SW480 (cell line): Measurements from ENCODE around the gene SLC10A3.
A peak's percentile ranks its signal among the peaks of the same experiment; 100 is the strongest.

Source experiments
- DNase-seq: peaks from one replicate; pipeline ENCODE4 v3.0.0-alpha.2; 2016; ENCODE audit warnings: low spot score

SLC10A3 gene, protein sequence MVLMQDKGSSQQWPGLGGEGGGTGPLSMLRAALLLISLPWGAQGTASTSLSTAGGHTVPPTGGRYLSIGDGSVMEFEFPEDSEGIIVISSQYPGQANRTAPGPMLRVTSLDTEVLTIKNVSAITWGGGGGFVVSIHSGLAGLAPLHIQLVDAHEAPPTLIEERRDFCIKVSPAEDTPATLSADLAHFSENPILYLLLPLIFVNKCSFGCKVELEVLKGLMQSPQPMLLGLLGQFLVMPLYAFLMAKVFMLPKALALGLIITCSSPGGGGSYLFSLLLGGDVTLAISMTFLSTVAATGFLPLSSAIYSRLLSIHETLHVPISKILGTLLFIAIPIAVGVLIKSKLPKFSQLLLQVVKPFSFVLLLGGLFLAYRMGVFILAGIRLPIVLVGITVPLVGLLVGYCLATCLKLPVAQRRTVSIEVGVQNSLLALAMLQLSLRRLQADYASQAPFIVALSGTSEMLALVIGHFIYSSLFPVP

DNA sequence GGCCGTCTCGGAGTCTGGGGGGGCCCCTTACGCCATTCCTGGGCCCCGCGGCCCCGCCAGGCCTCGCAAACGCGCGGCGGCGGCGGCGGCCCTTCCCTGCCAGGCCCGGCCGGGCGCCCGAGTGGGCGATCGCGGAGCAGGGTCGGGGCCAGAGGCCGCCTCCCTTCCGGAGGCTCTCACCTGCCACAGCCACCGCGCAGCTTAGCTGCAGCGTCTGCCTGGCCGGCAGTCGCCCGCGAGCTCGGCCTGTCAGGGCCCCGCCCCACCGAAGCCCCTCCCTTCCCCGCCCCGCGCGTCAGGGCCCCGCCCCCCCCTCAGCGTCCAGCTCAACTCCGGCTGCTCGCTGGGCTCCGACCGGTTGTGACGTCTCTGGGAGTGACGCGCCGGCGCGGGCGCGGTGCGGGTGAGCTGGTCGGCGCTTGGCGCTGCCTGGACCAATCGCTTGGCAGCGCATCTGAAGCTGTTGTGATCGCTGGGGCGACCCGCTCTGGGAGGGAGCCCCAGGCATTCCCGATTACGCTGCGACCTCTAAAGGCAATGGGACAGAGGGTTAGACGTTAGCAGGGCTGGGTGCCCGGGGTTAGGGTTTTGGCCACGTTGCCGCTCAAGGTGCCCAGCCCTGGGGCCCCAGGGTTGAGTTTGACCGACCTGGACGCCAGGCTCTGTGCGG, at the start of gene SLC10A3:
TSS of gene SLC10A3 (minus strand) at position 216 of the 670 bp plus-strand sequence. CDS start 1,689 bp downstream, outside the sequence.
- peak; percentile 92 for DNase-seq

DNA sequence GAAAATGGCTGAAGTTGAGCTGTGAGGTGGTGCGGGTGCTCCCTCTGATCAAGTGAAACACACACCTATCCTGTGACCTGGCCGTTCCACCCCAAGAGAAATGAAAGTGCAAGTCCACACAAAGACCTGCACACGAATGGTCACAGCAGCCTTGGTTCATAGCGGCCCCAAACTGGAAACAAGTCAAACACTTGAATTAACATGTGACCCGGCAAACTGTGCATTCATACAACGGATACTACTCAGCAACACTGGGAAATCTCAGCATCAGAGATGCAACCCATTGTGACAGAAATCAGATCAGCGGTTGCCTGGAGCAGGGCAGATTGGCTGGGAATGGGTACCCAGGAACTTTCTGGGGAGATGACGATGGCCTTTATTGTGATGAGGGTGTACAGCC, 48.6 kb upstream of the SLC10A3 start:
- DNase-seq = no peak

DNA sequence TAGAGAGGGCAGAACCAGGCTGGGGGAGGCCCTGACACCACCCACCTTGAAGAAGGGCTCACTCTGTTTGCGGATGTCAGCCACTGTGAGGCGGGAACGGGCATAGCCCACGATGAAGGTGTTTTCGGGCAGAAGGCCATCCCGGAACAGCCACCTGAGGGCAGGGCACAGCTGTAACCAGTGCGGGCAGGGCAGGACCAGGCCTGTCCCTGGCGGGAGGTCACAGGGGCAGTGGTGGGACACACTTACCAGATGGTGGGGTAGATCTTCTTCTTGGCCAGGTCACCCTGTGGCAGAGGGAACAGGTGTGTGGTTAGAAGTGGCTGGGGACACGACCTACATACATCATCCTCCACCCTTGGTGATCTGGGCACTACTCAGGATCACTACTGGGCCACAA, 45.5 kb upstream of the SLC10A3 start:
- DNase-seq = no peak

DNA sequence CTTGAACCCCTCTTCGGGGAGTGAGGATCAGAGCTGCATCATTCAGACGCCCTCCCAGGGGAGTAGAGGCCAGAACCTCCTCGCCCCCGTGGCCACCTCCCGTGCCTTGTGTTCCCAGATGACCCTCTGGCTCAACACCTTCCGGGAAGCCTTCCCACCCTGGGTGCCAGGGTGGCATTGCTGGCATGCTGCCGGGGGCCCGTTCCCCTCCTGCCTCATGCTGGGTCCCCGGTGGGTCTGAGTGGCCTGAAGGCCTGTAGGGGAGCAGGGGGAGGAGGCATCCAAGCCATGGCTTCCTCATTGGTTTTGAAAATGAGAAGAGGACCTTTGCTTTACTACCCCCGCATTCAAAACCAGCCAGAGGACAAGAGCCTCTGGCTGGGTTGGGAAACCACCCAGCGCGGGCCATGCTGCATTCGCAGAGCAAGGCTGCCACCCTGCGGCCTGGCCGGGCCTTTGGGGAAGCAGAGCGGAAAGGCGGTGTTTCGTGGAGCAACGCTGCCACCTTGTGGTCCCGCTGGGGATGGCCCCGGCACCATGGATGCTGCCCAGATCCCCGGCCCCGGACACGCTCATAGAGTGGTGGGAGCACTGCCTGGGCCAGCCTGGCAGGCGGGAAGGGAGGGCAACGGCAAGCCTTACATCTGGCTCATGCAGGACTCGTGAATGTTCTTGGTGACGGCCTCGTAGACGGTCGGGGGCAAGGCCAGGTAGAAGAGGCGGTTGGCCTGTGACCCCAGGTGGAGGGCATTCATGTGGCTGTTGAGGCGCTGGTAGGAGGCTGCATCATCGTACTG, 44.3 kb upstream of the SLC10A3 start:
- DNase-seq = peak; percentile 73

DNA sequence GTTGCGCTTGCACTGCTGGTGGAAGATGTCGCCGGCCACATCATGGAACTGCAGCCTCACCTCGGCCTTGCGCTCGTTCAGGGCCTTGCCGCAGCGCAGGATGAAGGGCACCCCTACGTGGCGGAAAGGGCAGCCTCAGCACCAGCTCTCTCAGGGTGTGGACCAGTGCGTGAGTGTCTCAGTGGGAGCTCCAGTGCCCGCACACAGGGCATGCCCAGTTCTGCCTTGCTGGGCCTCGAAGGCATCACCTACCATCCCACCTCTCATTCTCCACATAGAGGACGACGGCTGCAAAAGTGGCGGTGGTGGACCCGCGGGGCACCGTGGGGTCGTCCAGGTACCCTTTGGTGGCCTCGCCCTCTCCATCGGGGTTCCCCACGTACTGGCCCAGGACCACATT, 42.3 kb upstream of the SLC10A3 start:
- no peak for DNase-seq

DNA sequence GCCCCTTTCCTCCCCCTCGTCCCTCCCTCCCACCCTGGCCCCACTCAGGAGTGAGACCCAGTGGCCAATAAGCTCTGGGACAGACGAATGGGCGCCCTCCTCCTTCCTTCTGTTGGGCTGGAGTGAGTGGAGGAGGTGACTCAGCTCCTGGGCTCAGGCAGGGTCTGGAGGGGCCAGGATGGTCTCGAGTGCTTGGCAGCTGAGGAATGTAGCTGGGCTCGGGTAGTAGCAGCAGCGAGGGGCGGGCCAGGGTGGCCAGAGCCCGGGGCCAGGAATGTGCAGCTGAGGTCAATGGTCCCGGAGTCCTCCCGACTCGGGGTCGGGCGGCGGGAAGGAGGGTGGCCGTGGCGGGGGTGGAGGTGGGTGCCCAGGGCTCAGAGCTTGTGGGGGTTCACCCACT, 41.2 kb upstream of the SLC10A3 start:
- DNase-seq = no peak

DNA sequence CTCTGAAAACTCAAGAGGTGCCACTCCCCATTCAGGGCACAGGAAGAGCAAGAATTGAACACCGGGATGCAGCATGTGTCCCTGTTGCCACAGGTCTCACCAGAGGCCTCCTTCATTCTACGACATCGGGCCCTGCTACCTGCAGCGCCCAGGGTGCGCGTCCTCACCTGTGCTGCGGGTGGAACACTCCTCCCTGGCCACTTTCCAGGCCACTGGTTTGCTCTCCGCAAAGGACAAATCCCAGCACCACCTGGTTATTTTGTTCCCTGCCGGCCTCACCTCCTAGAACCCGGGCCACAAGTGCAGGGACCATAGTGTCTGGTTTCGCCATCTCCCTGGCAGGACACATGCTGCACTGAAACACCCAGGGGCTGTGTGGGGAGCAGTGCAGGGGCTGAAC, 39.9 kb upstream of the SLC10A3 start:
- DNase-seq = no peak

DNA sequence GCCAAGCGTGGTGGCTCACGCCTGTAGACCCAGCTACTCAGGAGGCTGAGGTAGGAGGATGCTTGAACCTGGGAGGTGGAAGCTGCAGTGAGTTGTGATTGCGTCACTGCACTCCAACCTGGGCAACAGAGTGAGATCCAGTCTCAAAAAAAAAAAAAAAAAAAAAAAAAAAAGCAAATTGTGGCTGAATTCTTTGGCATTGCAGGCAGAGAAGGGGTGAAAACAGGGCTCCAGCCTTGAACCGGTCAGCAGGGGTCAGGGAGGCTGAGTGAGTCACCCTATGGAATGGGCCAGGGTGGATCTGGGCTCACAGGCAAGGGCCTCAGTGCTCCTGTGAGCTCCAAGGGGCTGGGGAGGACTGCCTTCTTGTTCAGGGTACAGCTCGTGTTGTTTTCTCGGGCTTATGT, 38.8 kb upstream of the SLC10A3 start:
- no peak for DNase-seq

DNA sequence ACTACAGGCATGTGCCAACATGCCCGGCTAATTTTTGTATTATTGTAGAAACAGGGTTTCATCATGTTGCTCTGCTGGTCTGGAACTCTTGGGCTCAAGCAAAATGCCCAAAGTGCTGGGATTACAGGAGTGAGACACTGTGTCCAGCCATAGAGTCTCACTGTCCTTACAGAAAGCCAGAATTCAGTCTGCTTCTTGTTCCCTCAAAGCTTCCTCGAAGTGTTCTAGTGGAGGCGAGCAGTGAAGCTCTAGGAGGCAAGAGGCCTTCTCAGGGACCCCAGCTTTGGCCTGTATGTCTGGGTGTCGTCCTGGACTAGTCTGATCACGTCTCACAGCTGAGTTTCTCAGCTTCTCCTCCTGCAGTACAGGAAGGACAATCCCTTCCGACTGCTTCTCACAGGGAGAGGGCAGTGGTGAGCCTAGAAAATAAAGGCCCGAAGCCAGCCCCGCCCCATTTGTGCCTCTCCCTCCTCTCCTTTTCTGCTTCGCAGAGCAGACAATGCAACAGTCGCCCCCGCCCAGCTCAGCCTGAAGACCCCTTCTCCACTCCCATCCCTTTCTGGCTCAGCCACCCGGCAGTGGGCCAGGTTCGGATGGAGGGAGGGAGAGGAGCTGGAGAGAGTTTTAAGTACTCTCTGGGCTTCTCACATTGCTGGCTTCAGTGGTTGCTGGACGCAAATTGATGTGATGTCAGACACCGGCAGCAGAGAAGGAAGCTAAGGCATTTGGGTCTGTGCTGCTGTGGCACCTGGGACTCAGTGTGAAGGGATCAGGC, 36.7 kb upstream of the SLC10A3 start:
- DNase-seq = peak; percentile 73

DNA sequence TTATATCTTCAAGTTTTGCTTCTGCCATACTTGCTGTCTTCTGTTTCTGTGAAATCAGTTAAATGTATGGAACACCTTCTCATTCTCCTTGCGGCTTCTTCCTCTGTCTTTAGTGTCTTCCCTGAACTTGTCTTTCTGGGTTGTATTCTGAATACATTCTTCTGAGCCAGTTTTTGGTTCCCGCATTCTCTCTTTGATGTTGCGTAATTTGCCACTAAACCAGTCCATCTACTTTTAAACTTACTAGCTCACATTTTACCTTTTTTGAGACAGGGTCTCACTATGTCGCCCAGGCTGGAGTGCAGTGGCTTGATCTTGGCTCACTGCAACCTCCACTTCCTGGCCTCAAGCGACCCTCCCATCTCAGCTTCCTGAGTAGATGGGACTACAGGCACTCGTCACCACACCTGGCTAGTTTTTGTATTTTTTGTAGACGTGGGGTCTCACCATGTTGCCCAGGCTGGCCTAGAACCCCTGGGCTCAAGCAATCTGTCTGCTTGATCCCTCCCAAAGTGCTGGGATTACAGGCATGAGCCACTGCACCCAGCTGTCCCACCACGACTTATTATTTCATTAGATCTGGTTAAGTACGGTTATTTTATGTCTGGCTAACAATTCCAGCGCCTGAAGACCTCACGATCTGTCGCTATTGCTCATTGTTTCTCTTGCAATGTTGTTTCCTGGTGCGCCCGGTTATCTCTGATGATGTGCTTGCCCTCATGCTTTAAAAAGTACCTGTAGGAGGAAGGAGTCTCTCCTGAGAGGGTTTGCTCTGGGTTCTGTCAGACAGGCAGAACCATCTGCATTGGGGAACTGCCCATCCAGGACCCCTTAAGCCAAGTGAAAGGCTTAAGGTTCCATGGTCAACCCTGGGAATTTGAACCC, 35.4 kb upstream of the SLC10A3 start:
- no peak for DNase-seq

DNA sequence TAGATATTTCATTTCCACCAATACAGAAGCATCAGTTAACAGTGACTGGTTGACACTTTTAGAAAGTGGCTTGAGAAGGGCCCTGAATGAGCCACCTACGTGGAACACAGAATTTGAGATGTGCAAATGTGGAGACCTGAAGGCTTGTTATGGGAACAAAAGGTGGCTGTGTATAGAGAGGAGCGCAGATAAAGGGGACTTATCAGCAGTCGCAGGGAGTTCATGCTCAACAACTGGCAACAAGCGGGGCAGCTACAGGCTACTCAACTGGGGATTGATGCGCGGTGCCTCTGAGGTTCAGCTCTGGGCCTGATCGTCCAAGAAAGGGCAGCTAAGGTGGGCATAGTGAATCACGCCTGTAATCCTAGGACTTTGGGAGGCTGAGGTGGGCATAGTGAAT, 29.0 kb upstream of the SLC10A3 start:
- no peak for DNase-seq

DNA sequence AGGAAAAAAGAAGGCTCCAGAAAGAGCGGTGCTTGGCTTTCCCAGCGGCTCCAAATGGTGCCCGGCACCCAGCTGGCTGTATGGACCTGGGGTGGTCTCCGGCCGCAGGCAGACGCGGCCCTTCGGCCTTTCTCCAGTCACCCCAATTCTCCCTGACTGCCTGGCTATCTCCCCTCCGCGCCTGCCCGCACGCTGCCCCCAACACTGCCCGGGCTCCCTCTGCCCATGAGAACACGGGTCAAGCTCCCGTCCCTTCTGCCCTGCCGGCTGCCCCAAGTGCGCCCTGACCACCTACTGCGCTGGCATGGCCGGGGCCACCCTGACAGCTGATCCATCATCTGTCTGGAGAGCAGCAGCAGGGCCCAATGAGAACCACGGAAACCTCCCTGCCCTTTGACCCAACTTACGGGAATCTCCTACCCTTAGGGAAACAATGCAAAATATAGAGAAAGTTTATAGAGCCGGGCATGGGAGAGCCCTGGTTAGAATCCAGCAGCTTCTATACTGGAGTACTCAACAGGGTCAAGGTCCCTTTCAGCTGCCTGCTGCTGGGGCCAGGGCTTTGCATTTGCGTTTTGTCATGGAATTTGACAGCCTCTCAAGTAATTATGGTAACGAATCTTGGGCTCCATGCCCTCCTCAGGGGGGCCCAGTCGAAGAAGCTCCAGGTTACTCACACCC, 26.8 kb upstream of the SLC10A3 start:
- no peak for DNase-seq

DNA sequence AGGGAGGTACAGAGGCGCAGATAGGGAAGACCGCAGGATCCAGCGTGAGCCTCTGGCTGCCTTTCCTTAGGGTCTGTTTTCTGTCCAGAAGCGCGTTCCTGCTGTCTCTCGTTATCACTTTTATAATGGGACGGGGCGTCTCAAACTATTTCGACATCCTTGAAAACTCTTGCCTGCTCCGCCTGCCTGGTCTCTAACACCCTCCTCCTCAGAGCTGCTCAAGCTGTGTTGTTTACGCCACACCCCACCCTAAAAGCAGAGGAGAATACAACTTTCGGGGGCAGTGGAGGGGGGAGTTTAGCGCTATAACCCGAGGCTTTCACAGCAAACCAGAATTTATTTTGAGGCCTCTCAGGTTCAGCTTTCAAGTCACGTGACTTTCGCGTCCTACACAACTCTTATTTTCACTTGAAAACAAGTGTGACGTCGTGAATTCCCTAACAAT, 26.2 kb upstream of the SLC10A3 start:
- DNase-seq = no peak

DNA sequence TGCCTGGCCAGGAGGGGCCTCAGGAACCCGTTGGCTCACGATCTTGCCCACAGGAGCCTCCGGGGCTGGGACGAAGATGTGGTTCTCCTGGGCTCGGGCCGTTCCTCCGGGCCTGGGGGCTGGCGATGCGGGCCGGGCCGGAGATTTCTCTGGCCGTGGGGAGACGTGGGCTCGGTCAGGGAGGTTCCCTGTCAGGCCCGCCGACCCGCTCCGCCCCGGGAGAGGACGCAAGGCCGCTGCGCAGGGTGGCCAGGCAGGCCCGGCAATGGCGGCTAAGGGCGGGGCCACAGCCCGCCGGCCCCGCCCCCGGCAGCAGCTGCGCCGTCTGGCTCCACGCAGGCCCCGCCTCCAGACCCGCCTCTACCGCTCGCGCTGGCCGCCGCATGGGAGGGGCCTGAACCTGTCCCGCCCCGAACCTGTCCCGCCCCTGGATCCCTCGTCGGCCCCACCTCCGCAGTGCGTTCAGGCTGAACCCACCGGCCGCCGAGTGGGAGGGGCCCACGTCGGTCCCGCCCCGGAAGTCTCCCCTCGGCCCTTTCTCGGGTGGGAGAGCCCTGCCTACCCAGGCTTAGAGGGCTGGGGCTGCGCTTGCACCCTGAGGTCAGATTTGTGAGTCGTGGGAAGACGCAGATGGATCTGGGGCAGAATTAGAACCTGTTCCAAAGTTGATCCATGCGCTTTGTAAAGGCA, 25.7 kb upstream of the SLC10A3 start, which contains the start of gene FAM3A:
TSS of gene FAM3A (minus strand) at position 267 of the 690 bp plus-strand sequence. CDS start 460 bp downstream, outside the sequence.
- peak; percentile 85 for DNase-seq

DNA sequence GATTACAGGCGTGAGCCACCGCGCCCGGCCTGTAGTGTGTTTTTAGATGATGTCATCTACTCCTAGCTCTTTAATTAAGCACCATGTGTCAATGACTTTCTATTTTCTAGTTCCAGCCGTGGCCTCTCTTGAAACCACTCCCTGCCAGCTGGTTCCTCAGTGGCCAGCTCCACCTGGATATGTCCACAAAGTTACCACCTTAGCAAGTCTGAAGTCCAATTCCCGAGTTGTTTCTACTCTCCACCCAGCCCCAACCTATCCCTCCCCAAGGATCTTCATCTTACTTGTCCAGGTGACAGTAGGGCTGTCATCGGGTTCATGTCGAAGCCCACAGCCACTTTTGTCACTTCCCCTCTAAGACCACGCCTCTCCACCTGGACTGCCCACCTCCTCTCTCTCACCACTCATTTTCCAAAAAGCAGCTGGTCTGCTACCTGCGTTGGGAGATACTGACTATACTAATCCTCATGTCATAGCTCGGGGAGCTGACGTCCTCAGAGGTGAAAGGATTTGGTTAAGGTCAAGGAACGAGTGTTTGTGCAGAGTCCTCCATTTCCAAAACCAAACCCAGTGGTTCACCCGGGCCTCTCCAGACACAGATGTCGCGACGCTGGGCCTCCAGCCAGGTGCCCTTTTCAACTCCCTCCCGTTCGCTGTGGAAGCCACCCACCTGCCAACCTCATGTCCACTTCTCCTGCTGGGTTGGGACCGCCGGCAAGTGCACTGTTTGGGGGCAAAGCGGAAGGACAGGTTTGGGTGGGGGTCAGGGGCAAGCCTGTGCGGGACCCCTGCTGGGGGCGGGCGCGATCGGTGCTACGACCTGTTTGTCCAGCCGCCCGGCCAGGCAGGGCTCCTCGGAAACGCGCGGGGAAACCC, 24.9 kb upstream of the SLC10A3 start:
- no peak for DNase-seq

DNA sequence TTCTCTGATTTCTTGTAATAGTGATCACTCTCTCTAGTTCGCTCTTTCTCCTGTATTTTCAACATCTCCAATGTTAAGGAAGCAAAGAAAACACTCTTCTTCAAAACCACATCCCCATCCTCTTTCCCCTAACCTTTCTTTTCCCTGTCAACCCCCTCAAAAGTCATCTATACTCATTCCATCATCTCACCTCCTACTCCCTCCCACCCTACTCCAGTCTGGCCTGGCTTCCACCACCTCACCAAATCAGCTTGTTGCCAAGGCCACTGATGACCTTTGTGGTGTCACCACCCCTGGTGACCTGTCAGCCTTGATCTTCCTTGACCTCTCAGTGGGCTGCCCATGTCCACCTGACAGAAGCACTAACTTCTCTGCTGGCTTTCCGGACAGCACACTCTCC, 23.3 kb upstream of the SLC10A3 start:
- no peak for DNase-seq

DNA sequence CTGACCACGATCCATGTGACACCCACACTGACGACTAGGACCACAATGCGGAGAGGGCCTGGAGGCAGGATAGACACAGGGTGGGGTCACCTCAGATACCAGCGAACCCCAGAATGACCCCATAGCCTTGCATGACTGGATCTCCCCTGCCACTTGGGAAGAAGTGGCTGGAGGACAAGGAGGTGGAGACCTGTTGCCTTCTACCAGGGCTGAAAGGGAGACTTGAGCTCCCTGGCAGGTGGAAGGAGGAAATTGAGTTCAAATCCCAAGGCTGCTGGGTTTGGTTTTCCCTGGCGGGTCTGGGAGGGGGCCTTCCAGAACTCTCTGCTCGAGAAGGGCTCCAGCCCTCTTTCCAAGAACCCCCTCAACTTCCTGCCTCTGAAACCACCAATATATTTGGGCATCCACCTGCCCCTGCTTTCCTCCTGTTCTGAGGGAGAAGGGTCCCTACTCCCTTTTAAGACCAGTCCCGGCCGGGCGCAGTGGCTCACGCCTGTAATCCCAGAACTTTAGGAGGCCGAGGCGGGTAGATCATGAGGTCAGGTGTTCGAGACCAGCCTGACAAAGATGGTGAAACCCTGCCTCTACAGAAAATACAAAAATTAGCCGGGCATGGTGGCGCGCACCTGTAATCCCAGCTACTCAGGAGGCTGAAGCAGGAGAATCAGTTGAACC, 22.6 kb upstream of the SLC10A3 start:
- DNase-seq = no peak

DNA sequence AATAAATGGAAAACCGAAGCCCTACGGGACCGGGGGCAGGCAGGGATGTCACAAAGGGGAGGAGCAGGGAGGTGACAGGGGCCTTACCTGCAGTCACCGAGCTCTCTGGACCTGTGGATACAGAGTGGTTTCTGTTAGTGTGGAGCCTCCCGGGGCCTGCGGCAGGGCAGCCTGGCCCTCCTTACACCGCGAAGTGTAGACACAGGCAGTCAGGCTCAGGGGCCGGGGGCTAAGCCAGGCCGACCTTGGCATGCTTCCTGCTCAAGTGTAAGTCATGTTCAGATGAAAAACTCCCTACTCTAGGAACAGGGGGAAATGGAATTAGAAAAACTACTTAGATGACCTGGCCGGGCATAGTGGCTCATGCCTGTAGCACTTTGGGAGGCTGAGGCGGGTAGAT, 21.3 kb upstream of the SLC10A3 start:
- DNase-seq = no peak
